NCI-H510A treated with DMSO at 0.1 percent for 48 hours (cell line): ENCODE data around the gene IL1A.

ENCODE experiments used
- DNase-seq: peaks from one replicate; lab custom pipeline; 2025; lab: John Stamatoyannopoulos, UW

IL1A gene

GRCh38 chr2:112726487-112727190, 57.7 kb downstream of the IL1A start:
- peak; percentile 93 for DNase-seq

GRCh38 chr2:112725545-112726457, 58.5 kb downstream of the IL1A start:
- DNase-seq: no peak

DNA sequence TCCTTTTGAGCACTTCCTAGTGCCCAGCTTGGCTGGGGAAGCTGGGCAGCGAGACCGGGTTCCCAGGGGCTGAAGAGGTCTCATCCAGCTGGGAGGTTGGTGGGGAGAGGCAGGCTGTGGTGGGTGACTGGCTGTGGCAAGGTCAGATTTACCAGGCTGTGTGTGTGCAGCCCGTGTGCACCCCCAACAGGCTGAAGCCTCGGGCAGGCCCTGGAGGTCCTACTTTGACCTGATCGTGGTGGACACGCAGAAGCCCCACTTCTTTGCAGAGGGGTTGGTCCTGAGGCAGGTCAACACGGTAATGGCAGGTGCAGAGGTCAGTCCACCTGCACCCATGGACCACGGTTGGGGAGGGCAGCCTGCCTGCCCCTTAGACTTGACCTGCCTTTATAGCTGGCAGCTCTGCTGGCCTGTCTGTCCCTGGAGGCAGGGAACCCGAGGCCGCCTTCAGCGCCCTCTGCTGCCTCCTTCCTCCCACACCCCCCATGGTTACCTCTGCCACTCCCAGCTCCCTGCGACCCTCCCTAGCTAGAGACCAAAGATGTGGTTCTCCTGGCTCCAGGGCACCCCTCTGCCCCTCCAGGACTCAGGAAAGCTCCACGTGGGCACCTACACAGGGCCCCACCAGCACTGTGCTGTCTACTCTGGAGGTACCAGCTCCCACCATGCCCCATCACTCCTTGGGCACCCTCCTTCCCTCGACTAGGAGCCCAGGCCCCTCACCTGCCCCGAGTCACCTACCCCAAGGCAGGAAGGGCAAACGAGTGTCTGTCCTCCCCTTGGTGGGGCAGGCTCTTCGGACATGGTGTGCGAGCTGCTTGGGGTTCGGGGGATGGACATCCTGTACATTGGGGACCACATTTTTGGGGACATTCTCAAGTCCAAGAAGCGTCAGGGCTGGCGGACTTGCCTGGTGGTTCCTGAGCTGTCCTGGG, 59.4 kb downstream of the IL1A start:
- no peak for DNase-seq

DNA sequence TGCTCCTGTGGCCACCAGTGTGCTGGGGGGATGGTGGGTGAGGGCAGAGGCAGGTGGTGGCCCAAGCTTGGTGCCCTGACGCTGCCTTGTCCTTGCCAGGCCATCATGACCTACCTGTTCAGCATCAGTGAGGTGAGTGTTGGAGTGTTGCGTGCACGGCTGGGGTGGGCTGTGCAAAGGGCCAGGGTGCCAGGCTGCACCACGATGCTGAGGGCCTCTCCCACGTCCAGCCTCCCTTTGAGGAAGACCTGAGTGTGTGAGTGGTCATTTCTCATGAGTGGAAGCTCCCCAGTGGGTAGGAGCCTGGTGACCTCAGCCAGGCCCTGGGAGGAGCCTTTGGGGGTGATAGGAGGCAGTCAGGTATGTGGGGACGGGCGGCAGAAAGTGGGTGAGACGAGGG, 60.3 kb downstream of the IL1A start:
- DNase-seq: no peak
